Ramos (cell line): ENCODE measurements around the gene LGALS3BP.

Experiments used
- in situ Hi-C: fragments of 300-500 bp; cut with MboI; formaldehyde crosslinking; loops from one replicate; pipeline ENCODE4 v1.14.3; 2022; ENCODE audit warnings: low sequenced_read_pairs; ENCODE audit not compliant: unreplicated experiment

The LGALS3BP gene

GRCh38 chr17:79014158-79014758 is 34.5 kb upstream of the LGALS3BP start:
- in situ Hi-C loops: no loop called here

GRCh38 chr17:79012563-79013134 is 32.9 kb upstream of the LGALS3BP start:
- in situ Hi-C loops: no loop called here

- in situ Hi-C loops: no loop called here
These were observed 31.9 kb upstream of the LGALS3BP start for GRCh38 chr17:79011451-79012147.

GRCh38 chr17:79010304-79010646 is 30.6 kb upstream of the LGALS3BP start:
- in situ Hi-C loops: no loop called here

GRCh38 chr17:79009397-79010303 is 29.9 kb upstream of the LGALS3BP start, which contains the start of gene CANT1:
TSS of gene CANT1 (minus strand) at chr17:79009764. CDS start at chr17:78997622, 12,142 bp downstream.
- in situ Hi-C loops: no loop called here

GRCh38 chr17:79008666-79009387 is 29.1 kb upstream of the LGALS3BP start:
- in situ Hi-C loops: no loop called here

GRCh38 chr17:79007504-79008381 is 28.0 kb upstream of the LGALS3BP start:
- in situ Hi-C loops: no loop called here

GRCh38 chr17:79006794-79007503 is 27.2 kb upstream of the LGALS3BP start:
- in situ Hi-C loops: no loop called here

- in situ Hi-C loops: no loop called here
These were observed 26.3 kb upstream of the LGALS3BP start for GRCh38 chr17:79006046-79006445.

GRCh38 chr17:79005063-79005861 is 25.5 kb upstream of the LGALS3BP start:
- in situ Hi-C loops: no loop called here

GRCh38 chr17:79003661-79004411 is 24.1 kb upstream of the LGALS3BP start:
- in situ Hi-C loops: no loop called here

- in situ Hi-C loops: no loop called here
These were observed 23.3 kb upstream of the LGALS3BP start for GRCh38 chr17:79002796-79003593.

- in situ Hi-C loops: no loop called here
These were observed 22.6 kb upstream of the LGALS3BP start for GRCh38 chr17:79002291-79002690.

- in situ Hi-C loops: no loop called here
These were observed 21.7 kb upstream of the LGALS3BP start for GRCh38 chr17:79001190-79002020.

- in situ Hi-C loops: no loop called here
These were observed 20.9 kb upstream of the LGALS3BP start for GRCh38 chr17:79000396-79001189.
